Stimulated activated naive CD8-positive, alpha-beta T cell treated with anti-CD3 and anti-CD28 coated beads, Interleukin-15, Interleukin-2, amounts not matched to agents 100 ng/mL and 50 ng/mL, for 24 hours (primary cell): Measurements from ENCODE around the gene GLDC.
A peak's percentile ranks its signal among the peaks of the same experiment; 100 is the strongest.
"Not testable (repeated sequence)": the region's sequence is repeated elsewhere in the genome, so short reads cannot be mapped to it uniquely, and the experiment has no call there.

Experiments
- H3K27ac Mint-ChIP-seq: one replicate; pipeline ENCODE4 v1.8.0; 2021; ENCODE audit warnings: mild to moderate bottlenecking, mixed read lengths
- H3K27me3 Mint-ChIP-seq: one replicate; pipeline ENCODE4 v1.8.0; 2021; ENCODE audit warnings: mixed read lengths
- H3K36me3 Mint-ChIP-seq: one replicate; pipeline ENCODE4 v1.8.0; 2021; ENCODE audit warnings: low read depth, mixed read lengths
- H3K4me1 Mint-ChIP-seq: one replicate; pipeline ENCODE4 v1.8.0; 2021; ENCODE audit warnings: low read depth, mixed read lengths
- H3K4me3 Mint-ChIP-seq: one replicate; pipeline ENCODE4 v1.8.0; 2021; ENCODE audit warnings: mild to moderate bottlenecking, mixed read lengths
- H3K9me3 Mint-ChIP-seq: one replicate; pipeline ENCODE4 v1.8.0; 2021; ENCODE audit warnings: mixed read lengths

Gene GLDC

DNA sequence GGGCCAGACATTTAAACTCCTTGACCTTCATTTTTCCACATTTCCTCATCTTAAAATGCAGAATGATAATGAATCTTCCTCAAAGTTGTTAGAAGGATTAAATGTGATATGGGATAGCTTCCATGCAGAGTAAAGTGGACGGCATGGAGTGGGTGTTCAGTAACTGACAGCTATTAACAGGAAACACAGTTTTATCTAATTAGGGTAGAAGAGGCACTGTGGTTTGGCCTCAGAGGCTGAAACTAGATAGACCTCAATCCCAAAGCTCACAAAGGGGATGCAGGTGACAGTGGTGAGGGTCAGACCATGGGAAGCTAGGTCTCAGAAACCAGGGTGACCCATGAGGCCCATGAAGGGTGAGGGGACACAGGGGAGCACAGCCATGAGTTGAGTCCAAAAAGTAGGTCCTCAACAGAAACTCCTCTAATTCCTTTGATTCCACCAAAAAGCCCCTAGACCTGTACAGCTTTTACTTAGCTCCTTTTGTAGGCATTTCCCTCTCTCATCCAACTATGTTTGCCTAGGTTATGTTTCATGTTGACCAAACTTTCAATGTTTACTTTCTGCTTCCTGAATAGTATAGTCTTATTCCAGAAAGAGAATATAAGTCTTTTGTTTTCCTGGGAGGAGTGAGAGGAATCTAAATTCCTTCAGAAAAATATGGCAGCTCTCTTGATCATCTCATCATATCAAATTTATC lies 27.9 kb upstream of the GLDC start:
- no peaks in the 10 kb centered on the region for H3K4me1 Mint-ChIP-seq
- H3K9me3 Mint-ChIP-seq, result no peaks in the 10 kb centered on the region
- no peak overlapping the region for H3K4me3 Mint-ChIP-seq
- no peaks in the 10 kb centered on the region for H3K27me3 Mint-ChIP-seq
- H3K27ac Mint-ChIP-seq, result no peak overlapping the region
- no peaks in the 10 kb centered on the region for H3K36me3 Mint-ChIP-seq

GRCh38 chr9:6672118-6672517 lies 26.6 kb upstream of the GLDC start:
- Mint-ChIP-seq H3K36me3 (no peaks in the 10 kb centered on the region), H3K4me1 (no peaks in the 10 kb centered on the region)

GRCh38 chr9:6671416-6671815 lies 25.9 kb upstream of the GLDC start:
- no peak overlapping the region for H3K4me3 Mint-ChIP-seq
- no peak overlapping the region for H3K27ac Mint-ChIP-seq
- H3K36me3 Mint-ChIP-seq, result no peaks in the 10 kb centered on the region
- no peaks in the 10 kb centered on the region for H3K27me3 Mint-ChIP-seq
- no peaks in the 10 kb centered on the region for H3K4me1 Mint-ChIP-seq
- no peaks in the 10 kb centered on the region for H3K9me3 Mint-ChIP-seq

More at GRCh38 chr9:6672118-6672517, 26.6 kb upstream of the GLDC start:
- Mint-ChIP-seq H3K27me3 (no peaks in the 10 kb centered on the region), H3K27ac (peak overlapping the region; percentile 22), H3K4me3 (no peak overlapping the region), H3K9me3 (no peaks in the 10 kb centered on the region)

DNA sequence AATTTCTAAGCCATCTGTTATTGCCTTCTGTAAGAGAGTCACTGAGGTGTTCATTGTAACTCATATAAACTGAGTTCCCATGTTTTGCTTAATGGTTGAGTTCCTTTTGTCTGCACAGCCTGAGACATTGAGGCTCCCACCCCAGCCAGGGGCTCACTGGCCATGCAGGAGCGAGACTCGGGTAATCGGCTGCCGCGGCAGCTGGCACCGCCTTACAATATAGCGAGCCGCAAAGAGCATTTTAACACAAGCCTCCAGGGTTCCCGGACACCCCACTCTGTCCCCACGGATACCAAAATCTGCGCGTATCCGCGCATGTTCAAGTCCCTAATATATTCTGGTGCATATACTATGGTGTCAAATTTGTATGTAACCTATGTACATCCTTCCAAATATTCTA lies 24.4 kb upstream of the GLDC start:
- H3K9me3 Mint-ChIP-seq, result no peaks in the 10 kb centered on the region
- H3K27ac Mint-ChIP-seq, result no peak overlapping the region
- no peaks in the 10 kb centered on the region for H3K4me1 Mint-ChIP-seq
- H3K27me3 Mint-ChIP-seq, result no peaks in the 10 kb centered on the region
- no peak overlapping the region for H3K4me3 Mint-ChIP-seq
- no peaks in the 10 kb centered on the region for H3K36me3 Mint-ChIP-seq

DNA sequence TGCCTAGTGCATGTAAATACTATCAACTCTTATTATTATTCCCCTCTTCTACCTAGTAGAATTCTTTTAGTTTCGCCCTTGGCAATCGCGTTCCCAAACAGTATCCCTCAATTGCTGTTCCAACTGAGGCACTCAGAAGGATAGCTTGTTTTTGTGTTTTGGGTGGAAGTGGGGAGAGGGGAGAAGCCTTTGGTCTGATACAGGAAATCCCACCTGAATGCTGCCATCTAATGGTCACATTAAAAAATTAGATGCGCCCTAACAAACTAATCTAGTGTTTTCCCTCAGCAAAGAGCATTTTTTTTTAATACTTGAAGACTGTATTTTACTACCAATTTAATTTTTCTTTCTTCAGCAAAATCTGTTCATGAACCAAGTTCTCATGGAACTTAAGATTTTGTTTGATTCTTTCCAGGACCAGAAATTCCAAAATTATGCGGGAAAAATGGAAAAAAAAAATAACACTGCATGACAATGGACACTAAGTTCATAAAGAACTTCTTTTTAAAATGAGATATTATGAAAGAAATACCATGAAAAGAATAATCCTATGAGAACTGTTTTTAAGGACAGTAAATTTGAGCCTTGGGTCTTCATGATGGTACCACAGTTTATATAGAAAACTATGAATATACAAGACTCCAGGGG lies 22.2 kb upstream of the GLDC start:
- Mint-ChIP-seq H3K27me3 (no peaks in the 10 kb centered on the region), H3K9me3 (no peaks in the 10 kb centered on the region), H3K4me1 (no peaks in the 10 kb centered on the region), H3K4me3 (no peak overlapping the region), H3K27ac (no peak overlapping the region), H3K36me3 (no peaks in the 10 kb centered on the region)

GRCh38 chr9:6667080-6667479 lies 21.6 kb upstream of the GLDC start:
- Mint-ChIP-seq H3K4me3 (no peak overlapping the region), H3K27ac (no peak overlapping the region), H3K36me3 (no peaks in the 10 kb centered on the region), H3K9me3 (no peaks in the 10 kb centered on the region), H3K4me1 (no peaks in the 10 kb centered on the region), H3K27me3 (no peaks in the 10 kb centered on the region)

- Mint-ChIP-seq H3K4me3 (no peak overlapping the region), H3K27me3 (no peaks in the 10 kb centered on the region), H3K36me3 (no peaks in the 10 kb centered on the region), H3K4me1 (no peaks in the 10 kb centered on the region), H3K9me3 (no peaks in the 10 kb centered on the region), H3K27ac (no peak overlapping the region)
Measured at GRCh38 chr9:6665628-6666027, 20.1 kb upstream of the GLDC start.

DNA sequence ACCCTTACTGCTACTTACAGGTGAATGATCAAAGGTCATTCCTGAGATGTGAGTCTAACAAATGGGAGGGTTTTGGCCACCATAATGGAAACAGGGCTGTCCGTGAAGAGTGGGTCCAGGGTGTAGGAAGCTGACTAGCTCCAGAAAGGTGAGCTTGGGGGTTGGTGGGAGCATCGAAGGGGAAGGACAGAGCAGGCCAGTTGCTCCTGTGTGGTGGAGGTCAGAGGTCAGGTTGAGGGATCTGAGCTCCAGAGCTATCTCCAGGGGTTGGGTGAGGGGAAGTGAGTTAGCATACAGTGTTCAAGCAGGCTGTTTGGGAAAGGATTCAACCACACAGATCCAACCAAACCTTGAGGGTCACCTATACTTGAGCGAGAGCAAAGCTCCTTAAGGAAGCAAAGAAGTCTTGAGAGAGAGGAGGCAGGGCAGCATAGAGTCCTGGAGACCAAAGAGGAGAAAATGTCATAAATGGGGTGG lies 18.7 kb upstream of the GLDC start:
- H3K4me3 Mint-ChIP-seq, result no peak overlapping the region
- H3K27ac Mint-ChIP-seq, result no peak overlapping the region
- no peaks in the 10 kb centered on the region for H3K36me3 Mint-ChIP-seq
- no peaks in the 10 kb centered on the region for H3K4me1 Mint-ChIP-seq
- no peaks in the 10 kb centered on the region for H3K9me3 Mint-ChIP-seq
- no peaks in the 10 kb centered on the region for H3K27me3 Mint-ChIP-seq

GRCh38 chr9:6660512-6660911 lies 15.0 kb upstream of the GLDC start:
- peaks cover 2% of the 10 kb centered on the region for H3K27me3 Mint-ChIP-seq
- no peaks in the 10 kb centered on the region for H3K4me1 Mint-ChIP-seq
- H3K9me3 Mint-ChIP-seq, result no peaks in the 10 kb centered on the region
- no peaks in the 10 kb centered on the region for H3K36me3 Mint-ChIP-seq
- H3K4me3 Mint-ChIP-seq, result no peak overlapping the region
- H3K27ac Mint-ChIP-seq, result no peak overlapping the region

DNA sequence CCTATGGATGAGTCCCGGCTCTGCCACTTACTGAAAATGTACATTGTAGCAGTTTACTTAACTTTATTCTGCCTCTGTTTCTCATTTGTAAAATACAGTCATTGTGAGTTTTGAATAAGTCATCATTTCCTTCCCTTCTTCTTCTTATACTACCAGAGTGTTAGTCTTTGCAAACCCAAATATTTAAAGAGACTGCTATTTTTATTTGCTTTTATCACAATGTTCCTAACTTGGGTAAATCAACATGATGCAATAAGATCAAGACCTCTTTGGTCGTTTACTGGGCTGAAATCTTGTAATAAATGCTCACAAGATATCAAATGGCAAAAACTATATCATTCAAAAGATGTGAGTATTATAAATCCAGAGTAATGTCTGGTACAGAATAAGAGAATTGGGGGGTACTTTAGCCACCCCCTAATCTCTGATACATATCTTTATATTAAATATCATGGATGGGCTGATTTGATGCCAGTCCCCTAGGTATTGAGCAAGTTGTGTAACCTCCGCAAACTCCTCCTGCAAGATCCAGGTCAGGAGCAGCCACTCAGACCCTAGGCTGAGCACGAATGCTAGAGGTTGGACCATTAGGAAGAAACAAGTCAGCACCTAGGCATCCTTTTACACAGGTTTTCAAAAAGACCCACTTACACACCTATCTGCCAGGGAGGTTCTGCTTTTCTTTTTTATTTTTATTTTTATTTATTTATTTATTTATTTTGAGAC lies 13.3 kb upstream of the GLDC start:
- Mint-ChIP-seq H3K9me3 (no peaks in the 10 kb centered on the region), H3K27ac (no peak overlapping the region), H3K36me3 (no peaks in the 10 kb centered on the region)

DNA sequence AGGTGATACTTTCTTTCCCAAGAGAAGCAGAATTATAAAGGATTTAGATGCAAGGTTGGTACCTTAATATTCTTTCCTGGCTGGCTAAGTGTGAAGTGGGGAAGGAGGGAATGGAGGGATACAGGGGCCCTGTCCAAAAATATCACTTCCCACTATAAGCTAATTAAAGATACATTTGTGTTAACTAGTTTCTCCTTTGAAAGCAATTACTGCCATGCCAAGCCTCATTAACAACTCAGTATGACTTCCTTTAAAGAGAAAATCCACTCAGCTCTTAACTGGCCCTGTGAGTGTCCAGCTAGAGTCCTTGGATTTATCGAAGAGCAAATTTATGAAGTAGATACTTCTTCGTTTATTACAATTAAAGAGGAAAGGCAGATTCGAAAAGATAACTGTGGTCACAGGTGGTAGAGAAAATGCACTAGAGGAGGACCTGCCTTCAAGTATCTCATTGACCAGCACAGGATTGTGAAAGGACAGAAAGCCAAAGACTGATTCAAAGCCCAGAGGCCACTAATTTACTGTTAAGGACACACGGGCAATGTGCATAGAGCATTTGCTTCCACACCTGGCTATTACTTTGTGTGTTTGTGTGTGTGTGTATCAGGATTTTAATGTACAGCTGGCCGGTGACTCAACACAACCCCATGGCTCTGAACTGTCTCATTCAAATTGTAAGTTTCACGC lies 11.2 kb upstream of the GLDC start:
- Mint-ChIP-seq H3K4me3 (no peak overlapping the region), H3K36me3 (no peaks in the 10 kb centered on the region), H3K4me1 (peaks cover 6% of the 10 kb centered on the region), H3K9me3 (no peaks in the 10 kb centered on the region), H3K27me3 (peaks cover 14% of the 10 kb centered on the region), H3K27ac (no peak overlapping the region)

More for the DNA sequence above, 13.3 kb upstream of the GLDC start:
- Mint-ChIP-seq H3K4me3 (no peak overlapping the region), H3K27me3 (peaks cover 6% of the 10 kb centered on the region), H3K4me1 (peaks cover 6% of the 10 kb centered on the region)

GRCh38 chr9:6655036-6655435 lies 9.5 kb upstream of the GLDC start:
- H3K4me1 Mint-ChIP-seq, result peaks cover 6% of the 10 kb centered on the region
- H3K27me3 Mint-ChIP-seq, result peaks cover 14% of the 10 kb centered on the region
- no peaks in the 10 kb centered on the region for H3K9me3 Mint-ChIP-seq
- peak overlapping the region; percentile 13 for H3K4me3 Mint-ChIP-seq
- H3K36me3 Mint-ChIP-seq, result no peaks in the 10 kb centered on the region
- no peak overlapping the region for H3K27ac Mint-ChIP-seq

- Mint-ChIP-seq H3K36me3 (no peaks in the 10 kb centered on the region), H3K27ac (no peak overlapping the region), H3K4me3 (peak overlapping the region; percentile 82), H3K9me3 (no peaks in the 10 kb centered on the region), H3K27me3 (peaks cover 57% of the 10 kb centered on the region), H3K4me1 (peaks cover 23% of the 10 kb centered on the region)
Measured at GRCh38 chr9:6646293-6646636, 736 bp upstream of the GLDC start.

GRCh38 chr9:6645105-6645354 lies 499 bp downstream of the GLDC start:
- H3K9me3 Mint-ChIP-seq, H3K36me3 Mint-ChIP-seq, H3K27ac Mint-ChIP-seq: not testable (repeated sequence)
- Mint-ChIP-seq H3K27me3 (peaks cover 66% of the 10 kb centered on the region), H3K4me3 (peak overlapping the region; percentile 64), H3K4me1 (peaks cover 23% of the 10 kb centered on the region)
